AG04449 (cell line): ENCODE results near the gene RMND5B.

Experiments used
- CTCF ChIA-PET: fragments of 350-600 bp; formaldehyde crosslinking; extraction: SDS; loops from one replicate; lab custom pipeline; 2021; ENCODE audit warnings: antibody characterized with exemption; lab: Yijun Ruan, JAX
- POLR2A ChIA-PET: fragments of 400-600, 350-600 bp; formaldehyde crosslinking; extraction: SDS; loops from one replicate; lab custom pipeline; 2020; ENCODE audit warnings: antibody characterized with exemption, inconsistent platforms; lab: Yijun Ruan, JAX
- DNase-seq: peaks from one replicate; pipeline ENCODE4 v3.0.0-alpha.2; 2010; ENCODE audit warnings: low read depth, low spot score
- H3K4me3 ChIP-seq: 2 replicates; pipeline ENCODE4 v1.5.1; 2011; ENCODE audit warnings: low read depth, mild to moderate bottlenecking, control low read depth, low read length
- TF ChIP-seq, protein P1 (sequence below): IDR thresholded peaks from one replicate; pipeline ENCODE4 v1.5.1; 2011; ENCODE audit warnings: mild to moderate bottlenecking, moderate library complexity, low read length, control low read depth, inconsistent platforms; ENCODE audit not compliant: insufficient read depth; ENCODE audit errors: missing control alignments

RMND5B gene

GRCh38 chr5:178120607-178121357 is 10.0 kb upstream of the RMND5B start:
- ChIA-PET CTCF (interaction anchor here (0.7 to 1.7 kb wide), 3 partner anchors 10 to 58 kb away, joined by 3 to 9 read pairs (median 4); partner anchors contain the start of gene RMND5B), POLR2A (interaction anchor here (0.8 kb wide), 1 partner anchor 30 kb away, joined by 3 read pairs; no protein-coding TSS in a partner anchor)
- TF ChIP-seq, protein P1, sequence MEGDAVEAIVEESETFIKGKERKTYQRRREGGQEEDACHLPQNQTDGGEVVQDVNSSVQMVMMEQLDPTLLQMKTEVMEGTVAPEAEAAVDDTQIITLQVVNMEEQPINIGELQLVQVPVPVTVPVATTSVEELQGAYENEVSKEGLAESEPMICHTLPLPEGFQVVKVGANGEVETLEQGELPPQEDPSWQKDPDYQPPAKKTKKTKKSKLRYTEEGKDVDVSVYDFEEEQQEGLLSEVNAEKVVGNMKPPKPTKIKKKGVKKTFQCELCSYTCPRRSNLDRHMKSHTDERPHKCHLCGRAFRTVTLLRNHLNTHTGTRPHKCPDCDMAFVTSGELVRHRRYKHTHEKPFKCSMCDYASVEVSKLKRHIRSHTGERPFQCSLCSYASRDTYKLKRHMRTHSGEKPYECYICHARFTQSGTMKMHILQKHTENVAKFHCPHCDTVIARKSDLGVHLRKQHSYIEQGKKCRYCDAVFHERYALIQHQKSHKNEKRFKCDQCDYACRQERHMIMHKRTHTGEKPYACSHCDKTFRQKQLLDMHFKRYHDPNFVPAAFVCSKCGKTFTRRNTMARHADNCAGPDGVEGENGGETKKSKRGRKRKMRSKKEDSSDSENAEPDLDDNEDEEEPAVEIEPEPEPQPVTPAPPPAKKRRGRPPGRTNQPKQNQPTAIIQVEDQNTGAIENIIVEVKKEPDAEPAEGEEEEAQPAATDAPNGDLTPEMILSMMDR, result peak; percentile 39
- DNase-seq, result no peak
- H3K4me3 ChIP-seq, result peak overlapping the region; percentile 25

DNA sequence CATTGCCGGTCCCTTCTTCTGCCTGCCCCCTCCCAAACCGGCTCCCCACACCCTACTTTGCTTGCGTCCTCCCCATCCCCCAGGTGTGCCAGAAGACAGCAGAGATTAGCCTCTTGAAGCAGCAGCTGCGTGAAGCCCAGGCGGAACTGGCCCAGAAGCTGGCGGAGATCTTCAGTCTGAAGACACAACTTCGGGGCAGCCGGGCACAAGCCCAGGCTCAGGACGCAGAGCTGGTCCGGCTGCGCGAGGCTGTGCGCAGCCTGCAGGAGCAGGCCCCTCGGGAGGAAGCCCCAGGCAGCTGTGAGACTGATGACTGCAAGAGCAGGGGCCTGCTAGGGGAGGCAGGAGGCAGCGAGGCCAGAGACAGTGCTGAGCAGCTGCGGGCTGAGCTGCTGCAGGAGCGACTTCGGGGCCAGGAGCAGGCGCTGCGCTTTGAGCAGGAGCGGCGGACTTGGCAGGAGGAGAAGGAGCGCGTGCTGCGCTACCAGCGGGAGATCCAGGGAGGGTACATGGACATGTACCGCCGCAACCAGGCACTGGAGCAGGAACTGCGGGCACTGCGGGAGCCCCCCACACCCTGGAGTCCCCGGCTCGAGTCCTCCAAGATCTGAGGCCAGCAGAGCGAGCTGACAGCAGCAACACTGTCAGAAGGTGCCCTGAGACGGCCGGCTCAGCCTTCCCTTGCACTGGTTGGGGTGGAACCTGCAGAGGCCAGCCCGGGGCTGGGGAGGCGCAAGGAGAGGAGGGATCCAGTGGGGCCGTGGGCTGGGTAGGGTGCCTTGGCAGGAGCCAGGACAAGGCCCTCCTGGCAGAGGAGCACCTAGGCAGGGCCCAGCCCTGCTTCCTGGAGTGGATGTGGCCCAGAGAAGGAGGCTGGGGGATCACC is 9.2 kb upstream of the RMND5B start:
- ChIA-PET POLR2A (no interaction called here), CTCF (interaction anchor here (0.7 to 1.7 kb wide), 3 partner anchors 9 to 59 kb away, joined by 3 to 9 read pairs (median 4); partner anchors contain the start of gene RMND5B)
- DNase-seq, result no peak
- peak overlapping the region; percentile 25 for H3K4me3 ChIP-seq
- TF ChIP-seq, protein P1, result no peak

DNA sequence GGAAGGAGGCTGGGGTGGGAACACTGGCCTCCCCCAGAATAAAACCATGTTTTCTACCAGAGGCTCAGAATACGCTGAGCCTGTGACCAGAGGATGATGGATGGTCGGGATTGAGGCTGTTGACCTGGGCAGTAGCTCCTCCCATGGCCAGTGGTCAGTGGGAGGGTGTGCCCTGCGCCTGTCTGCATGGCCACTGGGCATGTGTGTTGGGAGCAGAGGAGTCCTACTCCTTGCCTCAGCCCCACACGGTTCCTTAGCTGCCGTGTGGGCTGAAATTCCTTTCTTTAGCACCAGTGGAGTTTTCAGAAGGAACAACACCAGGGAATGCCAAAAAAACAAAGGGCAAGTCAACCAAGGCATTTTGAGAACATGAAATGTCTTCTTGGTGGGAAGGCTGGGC is 8.5 kb upstream of the RMND5B start:
- no peak overlapping the region for H3K4me3 ChIP-seq
- POLR2A ChIA-PET, result no interaction called here
- CTCF ChIA-PET, result interaction anchor here (1.6 kb wide), 1 partner anchor 47 kb away, joined by 3 read pairs; no protein-coding TSS in a partner anchor
- TF ChIP-seq, protein P1, result no peak
- DNase-seq, result no peak

GRCh38 chr5:178123094-178123965 is 7.5 kb upstream of the RMND5B start:
- TF ChIP-seq, protein P1, result no peak
- no peak for DNase-seq
- no peak overlapping the region for H3K4me3 ChIP-seq
- ChIA-PET POLR2A (no interaction called here), CTCF (interaction anchor here (1.6 kb wide), 2 partner anchors 13 to 48 kb away, joined by 3 read pairs; no protein-coding TSS in a partner anchor)

- POLR2A ChIA-PET, result no interaction called here
- TF ChIP-seq, protein P1, result no peak
- no peak for DNase-seq
- no peak overlapping the region for H3K4me3 ChIP-seq
- CTCF ChIA-PET, result interaction anchor here (1.6 kb wide), 2 partner anchors 12 to 49 kb away, joined by 3 read pairs; no protein-coding TSS in a partner anchor
Measured at GRCh38 chr5:178123966-178124925, 6.6 kb upstream of the RMND5B start.
